GM12892 (cell line): ENCODE data around the gene CASTOR1.
A peak's percentile ranks its signal among the peaks of the same experiment; 100 is the strongest.

ENCODE experiments used
- DNase-seq: peaks from one replicate; pipeline ENCODE4 v3.0.0; 2011; ENCODE audit not compliant: insufficient read length
- FAIRE-seq: peaks from 2 replicates; lab custom pipeline; 2011; peaks lifted over from hg19 to GRCh38; lab: Jason Lieb, UNC
- POLR2A ChIP-seq: IDR thresholded peaks from 2 replicates; pipeline ENCODE4 v1.6.1; 2011; ENCODE audit warnings: low read depth, low read length, control low read depth
- POLR2AphosphoS5 ChIP-seq: IDR thresholded peaks from 2 replicates; pipeline ENCODE4 v1.6.1; 2011; ENCODE audit warnings: low read depth, low read length, control low read depth
- TAF1 ChIP-seq: IDR thresholded peaks from 2 replicates; pipeline ENCODE4 v1.6.1; 2011; ENCODE audit warnings: low read depth, mild to moderate bottlenecking, control low read depth, low read length, borderline replicate concordance

CASTOR1 gene

GRCh38 chr22:30327864-30328345, 38.6 kb upstream of the CASTOR1 start:
- FAIRE-seq, result no peak
- DNase-seq, result no peak
- no peak for TF ChIP-seq POLR2A
- no peak for TF ChIP-seq TAF1
- no peak for TF ChIP-seq POLR2AphosphoS5

GRCh38 chr22:30326706-30327362, 37.5 kb upstream of the CASTOR1 start, which contains the start of gene TBC1D10A:
TBC1D10A (minus strand) TSS chr22:30326941; CDS start chr22:30326881, 60 bp downstream.
- FAIRE-seq, result peak; percentile 95
- TF ChIP-seq POLR2A, result peak; percentile 73; the same call in 1 of the 2 replicates
- TF ChIP-seq POLR2AphosphoS5, result peak; percentile 80
- TF ChIP-seq TAF1, result peak; percentile 49; the same call in 1 of the 2 replicates
- DNase-seq, result peak; percentile 100

- DNase-seq (peak; percentile 56), FAIRE-seq (peak; percentile 78)
- TF ChIP-seq TAF1, result no peak
- TF ChIP-seq POLR2AphosphoS5, result no peak
- TF ChIP-seq POLR2A, result no peak
These were observed 37.0 kb upstream of the CASTOR1 start for GRCh38 chr22:30326255-30326705.

- TF ChIP-seq POLR2AphosphoS5, result no peak
- TF ChIP-seq TAF1, result no peak
- no peak for TF ChIP-seq POLR2A
- DNase-seq (no peak), FAIRE-seq (no peak)
These were observed 36.5 kb upstream of the CASTOR1 start for GRCh38 chr22:30325724-30326254.

GRCh38 chr22:30325065-30325720, 35.9 kb upstream of the CASTOR1 start:
- TF ChIP-seq POLR2AphosphoS5 (no peak), TAF1 (no peak), POLR2A (no peak)
- peak; percentile 42 for FAIRE-seq
- DNase-seq, result no peak

GRCh38 chr22:30324014-30324730, 34.9 kb upstream of the CASTOR1 start:
- peak; percentile 74 for FAIRE-seq

GRCh38 chr22:30323246-30323645, 33.9 kb upstream of the CASTOR1 start:
- FAIRE-seq (no peak), DNase-seq (no peak)
- TF ChIP-seq POLR2AphosphoS5 (no peak), TAF1 (no peak), POLR2A (no peak)

More at GRCh38 chr22:30324014-30324730, 34.9 kb upstream of the CASTOR1 start:
- TF ChIP-seq POLR2AphosphoS5, result no peak
- TF ChIP-seq TAF1, result no peak
- TF ChIP-seq POLR2A, result no peak
- DNase-seq, result no peak

- TF ChIP-seq POLR2AphosphoS5 (no peak), POLR2A (no peak), TAF1 (no peak)
- FAIRE-seq (no peak), DNase-seq (no peak)
These were observed 32.2 kb upstream of the CASTOR1 start for GRCh38 chr22:30321461-30321860.

- TF ChIP-seq POLR2A (no peak), TAF1 (no peak), POLR2AphosphoS5 (no peak)
- no peak for DNase-seq
- FAIRE-seq, result no peak
These were observed 30.8 kb upstream of the CASTOR1 start for GRCh38 chr22:30320021-30320556.

GRCh38 chr22:30318799-30319419, 29.6 kb upstream of the CASTOR1 start:
- TF ChIP-seq TAF1 (no peak), POLR2A (no peak), POLR2AphosphoS5 (no peak)

GRCh38 chr22:30317778-30318177, 28.5 kb upstream of the CASTOR1 start:
- FAIRE-seq, result no peak
- no peak for DNase-seq
- TF ChIP-seq TAF1, result no peak
- TF ChIP-seq POLR2A, result no peak
- no peak for TF ChIP-seq POLR2AphosphoS5

More at GRCh38 chr22:30318799-30319419, 29.6 kb upstream of the CASTOR1 start:
- FAIRE-seq (no peak), DNase-seq (no peak)
